GM10248 (cell line): Measurements from ENCODE around the gene SLC22A31.

Experiments
- CTCF ChIA-PET: fragments of 300-600 bp; sonication (Branson Sonifier 250); formaldehyde crosslinking; extraction: SDS; loops from one replicate; lab custom pipeline; 2021; ENCODE audit warnings: antibody characterized with exemption; lab: Yijun Ruan, JAX
- POLR2A ChIA-PET: fragments of 350-650 bp; sonication (Branson Sonifier 250); formaldehyde crosslinking; extraction: SDS; loops from one replicate; lab custom pipeline; 2020; ENCODE audit warnings: antibody characterized with exemption; lab: Yijun Ruan, JAX
- DNase-seq: peaks from one replicate; pipeline ENCODE4 v3.0.0; 2012; ENCODE audit errors: extremely low spot score
- TF ChIP-seq, protein P1 (sequence below): IDR thresholded peaks from 2 replicates; pipeline ENCODE4 v1.5.1; 2012; ENCODE audit warnings: mild to moderate bottlenecking, low read depth; ENCODE audit errors: extremely low read depth, missing control alignments, control extremely low read depth

The SLC22A31 gene

DNA sequence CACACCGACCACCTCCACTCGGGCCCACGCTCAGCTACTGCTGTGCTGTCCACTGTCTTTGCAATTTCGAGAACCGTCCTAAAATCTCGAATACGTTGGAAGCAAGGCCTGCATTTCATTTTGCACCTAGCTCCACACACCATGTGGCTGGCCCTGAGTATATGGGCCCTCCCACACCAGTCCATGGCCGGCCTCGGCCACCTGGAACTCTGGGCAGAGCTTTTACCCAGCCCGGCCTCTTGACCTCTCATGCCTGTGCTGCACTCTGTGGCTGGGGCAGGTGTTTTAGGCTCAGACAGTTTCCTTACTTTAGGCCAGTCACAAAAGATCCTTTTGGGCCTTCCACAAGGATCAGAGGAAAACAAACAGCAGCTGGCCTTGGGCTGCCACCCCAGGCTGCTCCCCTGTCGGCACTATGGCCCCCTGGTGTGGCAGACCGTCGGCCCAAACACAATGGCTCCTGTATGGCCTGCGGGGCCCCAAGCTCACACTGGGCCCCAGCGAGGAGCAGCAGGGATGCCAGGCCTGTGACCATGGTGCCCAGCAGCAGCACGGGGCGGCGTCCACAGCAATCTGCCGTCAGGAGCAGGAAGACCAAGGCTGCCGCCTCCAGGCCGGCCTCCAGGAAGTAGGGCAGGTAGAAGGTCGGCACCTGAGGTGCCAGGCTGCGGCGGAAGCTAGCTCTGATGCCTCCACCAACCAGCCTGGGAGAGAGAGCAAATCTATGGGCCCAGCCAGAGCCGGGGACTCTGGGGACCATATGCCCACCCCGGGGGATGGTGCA, 2.5 kb downstream of the SLC22A31 start:
- CTCF ChIA-PET = no interaction called here
- no peak for DNase-seq
- POLR2A ChIA-PET = no interaction called here
- TF ChIP-seq, protein P1, sequence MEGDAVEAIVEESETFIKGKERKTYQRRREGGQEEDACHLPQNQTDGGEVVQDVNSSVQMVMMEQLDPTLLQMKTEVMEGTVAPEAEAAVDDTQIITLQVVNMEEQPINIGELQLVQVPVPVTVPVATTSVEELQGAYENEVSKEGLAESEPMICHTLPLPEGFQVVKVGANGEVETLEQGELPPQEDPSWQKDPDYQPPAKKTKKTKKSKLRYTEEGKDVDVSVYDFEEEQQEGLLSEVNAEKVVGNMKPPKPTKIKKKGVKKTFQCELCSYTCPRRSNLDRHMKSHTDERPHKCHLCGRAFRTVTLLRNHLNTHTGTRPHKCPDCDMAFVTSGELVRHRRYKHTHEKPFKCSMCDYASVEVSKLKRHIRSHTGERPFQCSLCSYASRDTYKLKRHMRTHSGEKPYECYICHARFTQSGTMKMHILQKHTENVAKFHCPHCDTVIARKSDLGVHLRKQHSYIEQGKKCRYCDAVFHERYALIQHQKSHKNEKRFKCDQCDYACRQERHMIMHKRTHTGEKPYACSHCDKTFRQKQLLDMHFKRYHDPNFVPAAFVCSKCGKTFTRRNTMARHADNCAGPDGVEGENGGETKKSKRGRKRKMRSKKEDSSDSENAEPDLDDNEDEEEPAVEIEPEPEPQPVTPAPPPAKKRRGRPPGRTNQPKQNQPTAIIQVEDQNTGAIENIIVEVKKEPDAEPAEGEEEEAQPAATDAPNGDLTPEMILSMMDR = no peak

DNA sequence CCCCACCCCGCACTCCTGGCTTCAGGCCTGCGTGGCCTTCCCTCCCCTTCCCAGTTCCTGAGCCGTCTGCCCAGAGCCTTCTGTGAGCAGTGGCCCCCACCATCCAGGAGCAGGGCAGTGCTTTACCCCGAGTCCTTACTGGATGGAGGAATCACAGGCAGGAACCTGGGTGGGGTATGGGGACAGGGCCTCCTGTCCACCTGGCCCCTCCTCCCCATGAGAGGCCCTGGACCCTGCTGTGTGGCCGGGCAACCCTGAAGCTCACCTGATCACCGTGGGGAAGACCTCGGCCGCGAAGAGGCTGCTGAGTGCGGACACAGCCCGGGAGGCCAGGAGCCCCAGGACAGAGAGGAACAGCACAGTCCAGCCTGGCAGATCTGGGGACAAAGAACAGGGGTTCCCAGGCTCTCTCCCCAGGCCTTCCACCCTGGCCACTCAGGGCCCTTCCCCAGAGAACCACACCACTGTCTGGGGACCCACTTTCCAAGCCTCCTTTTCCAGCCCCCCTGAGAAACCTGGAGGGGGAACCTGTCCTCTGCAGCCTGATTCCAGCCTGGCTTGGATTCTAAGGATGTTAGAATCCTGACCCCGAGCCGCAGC, 3.2 kb downstream of the SLC22A31 start:
- DNase-seq = no peak
- ChIA-PET POLR2A (no interaction called here), CTCF (no interaction called here)
- TF ChIP-seq, protein P1 = no peak

DNA sequence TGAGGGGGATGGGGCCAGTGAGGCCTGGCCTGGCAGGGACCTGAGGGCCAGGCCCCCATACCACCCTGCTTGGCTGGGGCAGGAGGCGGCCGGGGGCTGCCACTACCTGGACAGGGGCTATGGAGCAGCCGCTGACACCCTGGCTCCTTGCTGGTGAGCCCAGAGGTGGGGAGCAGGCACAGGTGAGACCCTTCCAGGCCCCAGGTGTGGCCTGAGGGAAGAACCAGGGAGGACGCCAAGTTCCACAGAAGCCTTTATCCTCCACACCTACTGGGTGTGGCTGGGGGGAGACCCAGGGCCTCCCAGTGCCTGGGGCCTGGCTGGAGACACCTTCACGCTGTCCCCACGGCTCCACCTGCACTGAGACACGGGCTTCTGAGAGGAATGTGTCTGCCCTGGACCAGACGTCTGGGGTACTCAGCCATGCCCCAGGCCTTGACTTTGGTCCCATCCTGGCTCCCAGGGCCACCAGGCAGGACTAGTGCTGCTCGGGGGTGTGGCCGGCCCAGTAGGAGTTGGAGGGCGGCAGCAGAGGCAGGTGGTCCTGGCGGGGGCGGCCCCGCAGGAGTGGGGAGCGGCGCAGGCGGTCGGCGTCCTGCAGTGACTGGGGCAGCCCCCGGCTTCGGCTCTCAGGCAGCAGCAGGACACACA, 4.7 kb downstream of the SLC22A31 start:
- POLR2A ChIA-PET = no interaction called here
- DNase-seq = no peak
- TF ChIP-seq, protein P1 = no peak
- CTCF ChIA-PET = no interaction called here

DNA sequence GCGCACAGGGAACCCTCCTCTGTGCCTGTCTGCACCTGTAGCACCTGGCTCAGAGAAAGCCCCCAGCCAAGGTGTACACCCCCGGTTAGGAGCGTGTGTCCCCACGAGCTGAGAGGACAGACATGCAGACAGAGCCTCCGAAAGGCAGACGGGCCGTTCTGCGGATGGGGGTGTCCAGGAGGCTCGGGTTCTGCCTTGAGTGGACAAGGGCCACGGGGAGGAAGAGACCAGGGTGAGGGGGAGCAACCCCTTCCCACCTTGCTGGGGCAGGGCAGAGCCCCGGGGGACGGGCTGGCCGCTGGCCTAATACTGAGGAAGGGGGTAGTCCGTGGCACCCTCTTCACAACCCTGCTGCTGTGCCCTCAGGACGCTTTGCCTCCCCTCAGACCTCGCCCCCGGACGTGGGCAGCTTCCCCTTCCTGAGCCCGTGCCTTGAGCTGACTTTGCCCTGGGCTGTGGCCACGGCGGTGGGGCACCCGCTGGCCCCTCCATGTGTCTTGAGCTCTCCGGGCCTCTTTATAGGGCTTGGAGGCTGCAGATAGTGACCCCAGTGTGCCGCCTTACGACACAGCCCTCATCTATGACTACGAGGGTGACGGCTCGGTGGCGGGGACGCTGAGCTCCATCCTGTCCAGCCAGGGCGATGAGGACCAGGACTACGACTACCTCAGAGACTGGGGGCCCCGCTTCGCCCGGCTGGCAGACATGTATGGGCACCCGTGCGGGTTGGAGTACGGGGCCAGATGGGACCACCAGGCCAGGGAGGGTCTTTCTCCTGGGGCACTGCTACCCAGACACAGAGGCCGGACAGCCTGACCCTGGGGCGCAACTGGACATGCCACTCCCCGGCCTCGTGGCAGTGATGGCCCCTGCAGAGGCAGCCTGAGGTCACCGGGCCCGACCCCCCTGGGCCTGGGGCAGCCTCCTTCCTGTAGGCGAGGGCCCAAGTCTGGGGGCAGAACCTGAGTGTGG, 5.7 kb downstream of the SLC22A31 start:
- TF ChIP-seq, protein P1 = no peak
- no peak for DNase-seq
- ChIA-PET POLR2A (no interaction called here), CTCF (interaction anchor here (0.8 to 1.1 kb wide), 2 partner anchors 27 to 32 kb away, joined by 3 read pairs; no protein-coding TSS in a partner anchor)

DNA sequence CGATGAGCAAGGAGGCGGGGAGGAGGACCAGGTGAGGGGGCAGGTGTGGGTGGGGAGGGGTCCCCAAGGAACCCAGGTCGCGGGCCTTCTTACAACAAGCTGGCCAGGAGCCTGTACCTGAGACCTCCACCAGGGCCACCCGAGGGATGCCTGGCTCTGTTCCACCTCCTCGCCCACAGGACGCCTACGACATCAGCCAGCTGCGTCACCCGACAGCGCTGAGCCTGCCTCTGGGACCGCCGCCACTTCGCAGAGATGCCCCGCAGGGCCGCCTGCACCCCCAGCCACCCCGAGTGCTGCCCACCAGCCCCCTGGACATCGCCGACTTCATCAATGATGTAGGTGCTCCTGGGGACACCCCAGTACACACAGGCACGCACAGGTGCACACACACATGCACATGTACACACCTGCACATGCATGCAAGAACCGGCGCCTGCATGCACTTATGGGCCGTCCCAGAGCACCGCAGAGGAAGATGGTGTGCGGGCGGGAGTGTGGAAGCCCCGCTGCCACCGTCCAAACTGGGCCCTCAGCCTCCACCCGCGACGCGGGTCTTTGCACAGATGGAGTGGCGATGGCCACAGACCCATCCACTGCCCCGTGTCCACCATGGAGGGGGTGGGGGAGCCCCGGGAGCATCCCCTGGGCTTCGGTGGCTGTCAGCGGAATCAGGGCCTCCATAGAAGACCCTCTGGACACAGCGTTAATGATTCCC, 6.6 kb downstream of the SLC22A31 start:
- no peak for DNase-seq
- ChIA-PET POLR2A (interaction anchor here (0.6 kb wide), 1 partner anchor 624 kb away, joined by 5 read pairs; the partner anchor contains the start of gene ZC3H18), CTCF (interaction anchor here (0.8 to 1.2 kb wide), 3 partner anchors 26 to 451 kb away, joined by 3 to 4 read pairs (median 3); no protein-coding TSS in a partner anchor)
- TF ChIP-seq, protein P1 = no peak
